Measurements from ENCODE around the gene REX1BD. TPM values are rescaled to one million over a fixed set of nuclear protein-coding genes. Genes with fewer than 3 reads are reported as not detected.

REX1BD gene
- total and polyA plus RNA-seq, 2 of the 13 experiments (the other 11 are each of a cell fraction or from before 2014, with no cell fraction given), result 7.5 to 25.4 TPM

DNA sequence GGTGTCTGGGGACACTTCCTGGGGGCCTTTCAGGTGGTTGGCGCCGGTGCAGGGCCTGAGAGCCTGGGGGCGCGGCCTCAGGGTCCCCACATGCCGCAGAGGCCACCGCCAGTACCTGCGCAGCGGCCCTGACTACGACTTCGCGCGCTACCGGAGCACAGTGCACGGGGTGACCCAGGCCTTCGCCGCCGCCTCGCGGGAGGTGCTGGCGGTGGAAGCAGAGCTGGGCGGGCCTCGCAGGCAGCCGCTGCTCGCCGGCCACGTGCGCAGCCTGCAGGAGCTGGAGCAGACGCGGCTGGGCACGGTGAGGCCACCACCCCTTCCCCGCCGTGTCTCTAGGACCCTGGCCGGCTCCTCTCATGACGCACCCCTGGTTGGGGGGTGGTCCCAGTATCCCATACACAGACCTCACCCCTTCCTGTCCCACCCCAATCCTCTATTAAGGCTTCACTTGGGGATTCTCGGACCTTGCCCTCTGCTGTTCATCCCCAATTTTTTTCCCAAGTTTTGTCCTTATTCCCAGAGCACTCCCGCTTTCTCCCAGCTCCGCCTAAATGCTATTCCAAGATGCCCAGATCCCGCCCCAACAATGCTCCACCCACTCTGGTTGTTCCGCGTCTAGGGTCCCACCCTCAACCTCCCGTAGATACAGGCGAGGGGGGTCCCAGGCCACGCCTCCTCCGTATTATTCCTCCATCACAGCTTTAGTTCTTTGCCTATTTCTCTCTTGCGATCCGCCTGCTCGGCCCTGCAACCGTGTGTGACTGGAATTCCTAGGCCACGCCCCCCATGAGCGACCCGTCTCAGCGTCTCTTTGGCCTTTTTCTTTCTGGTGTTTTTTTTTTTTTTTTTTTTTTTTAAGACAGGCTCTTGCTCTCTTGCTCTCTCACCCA, 1.0 kb downstream of the REX1BD start (continued):
- TF ChIP-seq, protein P1, sequence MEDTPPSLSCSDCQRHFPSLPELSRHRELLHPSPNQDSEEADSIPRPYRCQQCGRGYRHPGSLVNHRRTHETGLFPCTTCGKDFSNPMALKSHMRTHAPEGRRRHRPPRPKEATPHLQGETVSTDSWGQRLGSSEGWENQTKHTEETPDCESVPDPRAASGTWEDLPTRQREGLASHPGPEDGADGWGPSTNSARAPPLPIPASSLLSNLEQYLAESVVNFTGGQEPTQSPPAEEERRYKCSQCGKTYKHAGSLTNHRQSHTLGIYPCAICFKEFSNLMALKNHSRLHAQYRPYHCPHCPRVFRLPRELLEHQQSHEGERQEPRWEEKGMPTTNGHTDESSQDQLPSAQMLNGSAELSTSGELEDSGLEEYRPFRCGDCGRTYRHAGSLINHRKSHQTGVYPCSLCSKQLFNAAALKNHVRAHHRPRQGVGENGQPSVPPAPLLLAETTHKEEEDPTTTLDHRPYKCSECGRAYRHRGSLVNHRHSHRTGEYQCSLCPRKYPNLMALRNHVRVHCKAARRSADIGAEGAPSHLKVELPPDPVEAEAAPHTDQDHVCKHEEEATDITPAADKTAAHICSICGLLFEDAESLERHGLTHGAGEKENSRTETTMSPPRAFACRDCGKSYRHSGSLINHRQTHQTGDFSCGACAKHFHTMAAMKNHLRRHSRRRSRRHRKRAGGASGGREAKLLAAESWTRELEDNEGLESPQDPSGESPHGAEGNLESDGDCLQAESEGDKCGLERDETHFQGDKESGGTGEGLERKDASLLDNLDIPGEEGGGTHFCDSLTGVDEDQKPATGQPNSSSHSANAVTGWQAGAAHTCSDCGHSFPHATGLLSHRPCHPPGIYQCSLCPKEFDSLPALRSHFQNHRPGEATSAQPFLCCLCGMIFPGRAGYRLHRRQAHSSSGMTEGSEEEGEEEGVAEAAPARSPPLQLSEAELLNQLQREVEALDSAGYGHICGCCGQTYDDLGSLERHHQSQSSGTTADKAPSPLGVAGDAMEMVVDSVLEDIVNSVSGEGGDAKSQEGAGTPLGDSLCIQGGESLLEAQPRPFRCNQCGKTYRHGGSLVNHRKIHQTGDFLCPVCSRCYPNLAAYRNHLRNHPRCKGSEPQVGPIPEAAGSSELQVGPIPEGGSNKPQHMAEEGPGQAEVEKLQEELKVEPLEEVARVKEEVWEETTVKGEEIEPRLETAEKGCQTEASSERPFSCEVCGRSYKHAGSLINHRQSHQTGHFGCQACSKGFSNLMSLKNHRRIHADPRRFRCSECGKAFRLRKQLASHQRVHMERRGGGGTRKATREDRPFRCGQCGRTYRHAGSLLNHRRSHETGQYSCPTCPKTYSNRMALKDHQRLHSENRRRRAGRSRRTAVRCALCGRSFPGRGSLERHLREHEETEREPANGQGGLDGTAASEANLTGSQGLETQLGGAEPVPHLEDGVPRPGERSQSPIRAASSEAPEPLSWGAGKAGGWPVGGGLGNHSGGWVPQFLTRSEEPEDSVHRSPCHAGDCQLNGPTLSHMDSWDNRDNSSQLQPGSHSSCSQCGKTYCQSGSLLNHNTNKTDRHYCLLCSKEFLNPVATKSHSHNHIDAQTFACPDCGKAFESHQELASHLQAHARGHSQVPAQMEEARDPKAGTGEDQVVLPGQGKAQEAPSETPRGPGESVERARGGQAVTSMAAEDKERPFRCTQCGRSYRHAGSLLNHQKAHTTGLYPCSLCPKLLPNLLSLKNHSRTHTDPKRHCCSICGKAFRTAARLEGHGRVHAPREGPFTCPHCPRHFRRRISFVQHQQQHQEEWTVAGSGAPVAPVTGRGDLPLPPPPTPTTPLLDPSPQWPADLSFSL (CRISPR knock-in tag; IDR thresholded peaks at IDR 0.05), result peak; percentile 56; the same call in 1 of the 2 replicates
- TF ChIP-seq FOXP1 (IDR thresholded peaks at IDR 0.05) (no peak), FOXP1 (CRISPR knock-in tag; IDR thresholded peaks at IDR 0.05) (no peak), SSRP1 (CRISPR knock-in tag; IDR thresholded peaks at IDR 0.05) (0 out of 2 replicates have a peak, but pooled peaks have one; percentile 2), JUN (CRISPR knock-in tag; IDR thresholded peaks at IDR 0.05) (no peak), SRY (CRISPR knock-in tag; IDR thresholded peaks at IDR 0.05) (peak; percentile 80), ISL2 (CRISPR knock-in tag; IDR thresholded peaks at IDR 0.05) (peak; percentile 59), FOXA3 (CRISPR knock-in tag; IDR thresholded peaks at IDR 0.05) (peak; percentile 39; the same call in 1 of the 2 replicates), POLR2AphosphoS2 (IDR thresholded peaks at IDR 0.05; ENCODE audit: low read depth, low read length) (no peak), CBX2 (IDR thresholded peaks at IDR 0.05; ENCODE audit: low read depth, low read length) (no peak), CBX2 (CRISPR knock-in tag; IDR thresholded peaks at IDR 0.05; ENCODE audit: low read depth) (0 out of 2 replicates have a peak, but pooled peaks have one; percentile 81), POGZ (CRISPR knock-in tag; IDR thresholded peaks at IDR 0.05) (no peak), TGIF2 (CRISPR knock-in tag; IDR thresholded peaks at IDR 0.05) (peak; percentile 63), ZNF792 (CRISPR knock-in tag; IDR thresholded peaks at IDR 0.05) (peak; percentile 76; the same call in 1 of the 2 replicates), ZSCAN29 (CRISPR knock-in tag; conservative IDR thresholded peaks at IDR 0.05) (no peak; the same call in 1 of the 2 replicates), HMGXB4 (CRISPR knock-in tag; IDR thresholded peaks at IDR 0.05; ENCODE audit: borderline replicate concordance in 1 of 2, low read depth in 1 of 2) (peak in 1 of 2 experiments; percentile 8; a peak in 1 of 4 replicates)
- TF ChIP-seq, protein P2, sequence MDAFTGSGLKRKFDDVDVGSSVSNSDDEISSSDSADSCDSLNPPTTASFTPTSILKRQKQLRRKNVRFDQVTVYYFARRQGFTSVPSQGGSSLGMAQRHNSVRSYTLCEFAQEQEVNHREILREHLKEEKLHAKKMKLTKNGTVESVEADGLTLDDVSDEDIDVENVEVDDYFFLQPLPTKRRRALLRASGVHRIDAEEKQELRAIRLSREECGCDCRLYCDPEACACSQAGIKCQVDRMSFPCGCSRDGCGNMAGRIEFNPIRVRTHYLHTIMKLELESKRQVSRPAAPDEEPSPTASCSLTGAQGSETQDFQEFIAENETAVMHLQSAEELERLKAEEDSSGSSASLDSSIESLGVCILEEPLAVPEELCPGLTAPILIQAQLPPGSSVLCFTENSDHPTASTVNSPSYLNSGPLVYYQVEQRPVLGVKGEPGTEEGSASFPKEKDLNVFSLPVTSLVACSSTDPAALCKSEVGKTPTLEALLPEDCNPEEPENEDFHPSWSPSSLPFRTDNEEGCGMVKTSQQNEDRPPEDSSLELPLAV (CRISPR knock-in tag; conservative IDR thresholded peaks at IDR 0.05; ENCODE audit: low read depth), result no peak
- TF ChIP-seq, protein P3, sequence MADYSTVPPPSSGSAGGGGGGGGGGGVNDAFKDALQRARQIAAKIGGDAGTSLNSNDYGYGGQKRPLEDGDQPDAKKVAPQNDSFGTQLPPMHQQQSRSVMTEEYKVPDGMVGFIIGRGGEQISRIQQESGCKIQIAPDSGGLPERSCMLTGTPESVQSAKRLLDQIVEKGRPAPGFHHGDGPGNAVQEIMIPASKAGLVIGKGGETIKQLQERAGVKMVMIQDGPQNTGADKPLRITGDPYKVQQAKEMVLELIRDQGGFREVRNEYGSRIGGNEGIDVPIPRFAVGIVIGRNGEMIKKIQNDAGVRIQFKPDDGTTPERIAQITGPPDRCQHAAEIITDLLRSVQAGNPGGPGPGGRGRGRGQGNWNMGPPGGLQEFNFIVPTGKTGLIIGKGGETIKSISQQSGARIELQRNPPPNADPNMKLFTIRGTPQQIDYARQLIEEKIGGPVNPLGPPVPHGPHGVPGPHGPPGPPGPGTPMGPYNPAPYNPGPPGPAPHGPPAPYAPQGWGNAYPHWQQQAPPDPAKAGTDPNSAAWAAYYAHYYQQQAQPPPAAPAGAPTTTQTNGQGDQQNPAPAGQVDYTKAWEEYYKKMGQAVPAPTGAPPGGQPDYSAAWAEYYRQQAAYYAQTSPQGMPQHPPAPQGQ (CRISPR knock-in tag; IDR thresholded peaks at IDR 0.05; ENCODE audit: borderline replicate concordance), result no peak
